CD4-positive, alpha-beta T cell (primary cell): Measurements from ENCODE around the gene TAOK3. TPM values are rescaled to one million over a fixed set of nuclear protein-coding genes. Genes with fewer than 3 reads are reported as not detected.

ENCODE experiments used
- ATAC-seq: fragments of 200-7000 bp; cut with Tn5 transposase; one replicate; pipeline ENCODE4 v1.10.0; 2022; ENCODE audit warnings: mild to moderate bottlenecking; ENCODE audit not compliant: poor library complexity
- CTCF ChIA-PET: fragments of 350-600 bp; sonication (Branson Sonifier 250); formaldehyde crosslinking; loops from one replicate; lab custom pipeline; 2021; ENCODE audit warnings: antibody characterized with exemption, inconsistent platforms; lab: Charles Lee
- POLR2A ChIA-PET: fragments of 350-600 bp; sonication (Branson Sonifier 250); formaldehyde crosslinking; loops from one replicate; lab custom pipeline; 2021; ENCODE audit warnings: antibody characterized with exemption, inconsistent platforms; lab: Charles Lee
- DNase-seq, 14 experiments: peaks; one replicate each; pipeline ENCODE4 v3.0.0-alpha.2; 2013 to 2020; ENCODE audit warnings: mixed read lengths in 2 of 14
- H3K27ac ChIP-seq, 2 donors: one replicate each; pipeline versions ENCODE4 v1.5.1 to v1.7.0; 2013; ENCODE audit warnings: low read length in 2 of 2, low read depth in 1 of 2, mild to moderate bottlenecking in 1 of 2
- H3K27me3 ChIP-seq, 2 experiments: 1 replicate in 1 of 2; 2 replicates in 1 of 2; pipeline versions ENCODE4 v1.6.1 to v1.7.0; 2013; ENCODE audit warnings: low read length in 2 of 2, control low read depth in 1 of 2, mild to moderate bottlenecking in 1 of 2, moderate library complexity in 1 of 2; ENCODE audit not compliant: insufficient read depth in 2 of 2, control insufficient read depth in 1 of 2
- H3K36me3 ChIP-seq: one replicate; pipeline ENCODE4 v1.6.1; 2013; ENCODE audit warnings: low read length, control low read depth; ENCODE audit not compliant: insufficient read depth
- H3K4me1 ChIP-seq: one replicate; pipeline ENCODE4 v1.6.1; 2013; ENCODE audit warnings: low read length, control low read depth; ENCODE audit not compliant: insufficient read depth
- H3K4me3 ChIP-seq: one replicate; pipeline ENCODE4 v1.5.1; 2013; ENCODE audit warnings: mild to moderate bottlenecking, low read length, moderate library complexity
- H3K9me3 ChIP-seq, 2 experiments: 1 replicate in 1 of 2; 2 replicates in 1 of 2; pipeline versions ENCODE4 v1.6.1 to v1.7.0; 2013; ENCODE audit warnings: low read length in 2 of 2, mild to moderate bottlenecking in 2 of 2, control low read depth in 1 of 2, moderate library complexity in 1 of 2; ENCODE audit not compliant: control insufficient read depth in 1 of 2, insufficient read depth in 1 of 2
- H3K27ac Mint-ChIP-seq: one replicate; pipeline ENCODE4 v1.8.0; 2020; ENCODE audit warnings: mixed read lengths
- H3K27me3 Mint-ChIP-seq: one replicate; pipeline ENCODE4 v1.8.0; 2021; ENCODE audit warnings: mixed read lengths
- H3K36me3 Mint-ChIP-seq: one replicate; pipeline ENCODE4 v1.8.0; 2021; ENCODE audit warnings: low read depth, mixed read lengths
- H3K4me1 Mint-ChIP-seq: one replicate; pipeline ENCODE4 v1.8.0; 2021; ENCODE audit warnings: low read depth, mixed read lengths
- H3K4me3 Mint-ChIP-seq: one replicate; pipeline ENCODE4 v1.8.0; 2020; ENCODE audit warnings: mild to moderate bottlenecking, mixed read lengths
- H3K9me3 Mint-ChIP-seq: one replicate; pipeline ENCODE4 v1.8.0; 2020; ENCODE audit warnings: mixed read lengths
- intact Hi-C, 2 experiments: fragments of 100-400 bp; cut with DNase I in 1 of 2; cut with micrococcal nuclease in 1 of 2; formaldehyde crosslinking; loops; one replicate each; pipeline versions ENCODE4 v1.15.1 to v1.9.0; 2023 to 2025; cut with DNase I, micrococcal nuclease
- total RNA-seq, 174 experiments: library from RNA in 2 of 174; stranded (reverse) in 2 of 174; gene quantifications; one replicate each; pipeline ENCODE4 v1.2.3 and lab custom pipeline; 2021 to 2026
- TF ChIP-seq, protein P1 (sequence below): fragments of 200-600 bp; IDR thresholded peaks from one replicate; pipeline ENCODE4 v1.8.0; 2022; ENCODE audit warnings: antibody characterized with exemption, mild to moderate bottlenecking

Gene TAOK3
- total RNA-seq, 2 experiments from 2014 or later = 53.5 to 56.6 TPM

DNA sequence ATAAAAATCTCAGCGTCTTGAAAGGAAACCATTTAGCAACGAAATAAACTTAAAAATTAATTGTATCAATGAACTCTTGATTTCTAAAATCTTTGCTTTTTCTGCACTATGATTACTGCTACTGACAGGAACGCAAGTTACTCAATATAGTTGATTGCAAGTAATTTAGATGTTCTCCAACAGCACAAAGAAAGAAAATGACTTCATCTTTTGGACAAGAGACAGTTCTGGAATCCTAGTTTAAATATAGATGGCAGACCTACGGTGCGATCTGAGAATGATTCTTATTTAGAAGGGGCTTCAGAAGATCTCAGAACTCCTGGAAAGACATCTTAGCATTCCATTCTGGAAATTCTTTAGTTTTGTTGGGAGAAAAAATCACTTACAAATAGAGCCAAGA lies 2.2 kb upstream of the TAOK3 start:
- peaks cover 66% of the 10 kb centered on the region for H3K4me1 Mint-ChIP-seq
- no peaks in the 10 kb centered on the region for H3K27me3 ChIP-seq
- DNase-seq = no peak
- no peak overlapping the region for H3K4me3 ChIP-seq
- TF ChIP-seq, protein P1, sequence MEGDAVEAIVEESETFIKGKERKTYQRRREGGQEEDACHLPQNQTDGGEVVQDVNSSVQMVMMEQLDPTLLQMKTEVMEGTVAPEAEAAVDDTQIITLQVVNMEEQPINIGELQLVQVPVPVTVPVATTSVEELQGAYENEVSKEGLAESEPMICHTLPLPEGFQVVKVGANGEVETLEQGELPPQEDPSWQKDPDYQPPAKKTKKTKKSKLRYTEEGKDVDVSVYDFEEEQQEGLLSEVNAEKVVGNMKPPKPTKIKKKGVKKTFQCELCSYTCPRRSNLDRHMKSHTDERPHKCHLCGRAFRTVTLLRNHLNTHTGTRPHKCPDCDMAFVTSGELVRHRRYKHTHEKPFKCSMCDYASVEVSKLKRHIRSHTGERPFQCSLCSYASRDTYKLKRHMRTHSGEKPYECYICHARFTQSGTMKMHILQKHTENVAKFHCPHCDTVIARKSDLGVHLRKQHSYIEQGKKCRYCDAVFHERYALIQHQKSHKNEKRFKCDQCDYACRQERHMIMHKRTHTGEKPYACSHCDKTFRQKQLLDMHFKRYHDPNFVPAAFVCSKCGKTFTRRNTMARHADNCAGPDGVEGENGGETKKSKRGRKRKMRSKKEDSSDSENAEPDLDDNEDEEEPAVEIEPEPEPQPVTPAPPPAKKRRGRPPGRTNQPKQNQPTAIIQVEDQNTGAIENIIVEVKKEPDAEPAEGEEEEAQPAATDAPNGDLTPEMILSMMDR = no peak
- no peak for ATAC-seq
- CTCF ChIA-PET = interaction anchor here (1.1 to 2.0 kb wide), 3 partner anchors 20 to 239 kb away, joined by 3 to 14 read pairs (median 10); partner anchors contain the start of gene PEBP1
- no peaks in the 10 kb centered on the region for H3K9me3 Mint-ChIP-seq
- intact Hi-C loops = loop anchor here (1.0 to 10.0 kb wide), 11 partner anchors 70 to 1638 kb away; partner anchors contain the start of genes PEBP1 (in 2 of the 2), PRKAB1 (in 1 of the 2), RNFT2 (in 1 of the 2) and SPRING1 (in 1 of the 2)
- peak overlapping the region; percentile 100 for H3K27ac Mint-ChIP-seq
- peaks cover 6% of the 10 kb centered on the region for H3K36me3 ChIP-seq
- no peak overlapping the region for H3K27ac ChIP-seq
- no peaks in the 10 kb centered on the region for H3K27me3 Mint-ChIP-seq
- POLR2A ChIA-PET = interaction anchor here (0.9 to 3.6 kb wide), 3 partner anchors 16 to 143 kb away, joined by 3 to 76 read pairs (median 5); no protein-coding TSS in a partner anchor
- H3K4me3 Mint-ChIP-seq = peak overlapping the region; percentile 100
- H3K9me3 ChIP-seq = no peaks in the 10 kb centered on the region
- H3K36me3 Mint-ChIP-seq = peaks cover 23% of the 10 kb centered on the region
- peaks cover 51% of the 10 kb centered on the region for H3K4me1 ChIP-seq

DNA sequence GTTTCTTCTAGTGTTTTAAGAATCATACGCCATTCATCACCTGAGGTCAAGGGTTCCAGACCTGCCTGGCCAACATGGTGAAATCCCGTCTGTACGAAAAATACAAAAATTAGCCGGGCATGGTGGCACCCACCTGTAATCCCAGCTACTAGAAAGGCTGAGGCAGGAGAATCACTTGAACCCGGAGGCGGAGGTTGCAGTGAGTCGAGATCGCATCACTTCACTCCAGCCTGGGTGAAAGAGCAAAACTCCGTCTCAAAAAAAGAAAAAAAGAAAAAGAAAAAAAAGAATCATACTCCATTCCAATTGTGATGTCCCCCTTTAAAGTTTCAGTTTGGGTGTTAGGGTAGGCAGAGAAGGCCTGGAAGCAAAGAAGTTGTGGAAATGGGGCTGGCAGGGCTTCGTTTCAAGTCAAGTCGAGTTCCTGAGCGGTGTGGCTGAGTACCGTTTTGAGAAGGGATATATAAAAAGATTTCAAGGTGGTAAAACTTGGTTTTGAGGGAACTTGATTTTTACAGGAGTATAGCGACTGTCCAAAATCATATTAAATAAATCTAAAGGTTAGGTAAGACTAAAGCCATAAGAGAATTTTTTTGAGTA lies 1.5 kb upstream of the TAOK3 start:
- peak overlapping the region; percentile 100 for H3K4me3 Mint-ChIP-seq
- H3K27ac ChIP-seq = no peak overlapping the region
- H3K9me3 ChIP-seq = no peaks in the 10 kb centered on the region
- no peaks in the 10 kb centered on the region for H3K27me3 ChIP-seq
- H3K4me3 ChIP-seq = no peak overlapping the region
- H3K9me3 Mint-ChIP-seq = no peaks in the 10 kb centered on the region
- no peak for ATAC-seq
- TF ChIP-seq, protein P1 = no peak
- H3K27me3 Mint-ChIP-seq = no peaks in the 10 kb centered on the region
- POLR2A ChIA-PET = interaction anchor here (1.1 to 2.1 kb wide), 3 partner anchors 16 to 238 kb away, joined by 4 to 43 read pairs (median 5); partner anchors contain the start of gene PEBP1
- H3K4me1 ChIP-seq = peaks cover 52% of the 10 kb centered on the region
- CTCF ChIA-PET = interaction anchor here (1.8 kb wide), 1 partner anchor 17 kb away, joined by 6 read pairs; no protein-coding TSS in a partner anchor
- peaks cover 21% of the 10 kb centered on the region for H3K36me3 Mint-ChIP-seq
- no peaks in the 10 kb centered on the region for H3K36me3 ChIP-seq
- no peak for DNase-seq
- H3K4me1 Mint-ChIP-seq = peaks cover 66% of the 10 kb centered on the region
- H3K27ac Mint-ChIP-seq = peak overlapping the region; percentile 100
- intact Hi-C loops = loop anchor here (1.0 to 10.0 kb wide), 7 partner anchors 69 to 1637 kb away; partner anchors contain the start of genes PEBP1 (in 1 of the 2), PRKAB1 (in 1 of the 2), RNFT2 (in 1 of the 2) and SPRING1 (in 1 of the 2)

DNA sequence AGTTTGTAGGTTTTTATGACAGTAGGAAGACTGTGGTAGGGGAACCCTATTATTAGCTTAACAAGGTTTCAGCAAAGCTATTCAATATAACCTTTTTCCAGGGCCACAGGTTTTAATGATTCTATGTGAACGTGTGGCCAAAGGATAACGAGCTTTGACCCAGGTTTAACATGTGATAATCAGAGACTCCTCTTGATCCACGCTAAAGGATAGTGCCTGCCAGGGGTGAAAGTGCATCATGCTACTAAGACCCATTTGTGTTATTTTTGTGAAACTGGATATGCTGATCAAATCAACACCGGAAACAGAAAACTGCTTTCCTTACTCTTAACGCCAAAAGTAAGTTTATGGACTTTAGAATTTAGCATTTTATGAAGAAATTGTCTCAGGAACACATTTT lies 909 bp upstream of the TAOK3 start:
- Mint-ChIP-seq H3K9me3 (no peaks in the 10 kb centered on the region), H3K27ac (peak overlapping the region; percentile 100), H3K4me1 (peaks cover 66% of the 10 kb centered on the region), H3K4me3 (peak overlapping the region; percentile 100), H3K27me3 (no peaks in the 10 kb centered on the region), H3K36me3 (peaks cover 21% of the 10 kb centered on the region)
- intact Hi-C loops = loop anchor here (1.0 to 10.0 kb wide), 7 partner anchors 69 to 1636 kb away; partner anchors contain the start of genes PEBP1 (in 1 of the 2), PRKAB1 (in 1 of the 2), RNFT2 (in 1 of the 2) and SPRING1 (in 1 of the 2)
- no peaks in the 10 kb centered on the region for H3K36me3 ChIP-seq
- TF ChIP-seq, protein P1 = no peak
- ATAC-seq (no peak), DNase-seq (no peak)
- POLR2A ChIA-PET = interaction anchor here (1.1 to 2.1 kb wide), 5 partner anchors 16 to 312 kb away, joined by 4 to 43 read pairs (median 5); partner anchors contain the start of genes PEBP1 and WSB2
- CTCF ChIA-PET = interaction anchor here (1.8 kb wide), 1 partner anchor 16 kb away, joined by 6 read pairs; no protein-coding TSS in a partner anchor
- peaks cover 52% of the 10 kb centered on the region for H3K4me1 ChIP-seq
- H3K9me3 ChIP-seq = no peaks in the 10 kb centered on the region
- no peaks in the 10 kb centered on the region for H3K27me3 ChIP-seq
- peak overlapping the region; percentile 46 to 71 for H3K27ac ChIP-seq
- H3K4me3 ChIP-seq = peak overlapping the region; percentile 86
